Keratinocyte (primary cell): Measurements from ENCODE around the gene PXDN. TPM values are rescaled to one million over a fixed set of nuclear protein-coding genes. Genes with fewer than 3 reads are reported as not detected.

Source experiments
- DNase-seq: peaks from one replicate; pipeline ENCODE4 v3.0.0-alpha.2; 2011; ENCODE audit warnings: low read depth, missing footprints, low spot score
- FAIRE-seq: peaks from 2 replicates; lab custom pipeline; 2011; peaks lifted over from hg19 to GRCh38; lab: Jason Lieb, UNC
- H2AFZ ChIP-seq: 2 replicates; pipeline ENCODE4 v1.6.0; 2012; ENCODE audit warnings: low read length, control low read depth, inconsistent platforms; ENCODE audit not compliant: control insufficient read depth
- H3K27ac ChIP-seq: 2 replicates; pipeline ENCODE4 v1.5.1; 2011; ENCODE audit warnings: low read length; ENCODE audit not compliant: control insufficient read depth, insufficient read depth
- H3K27me3 ChIP-seq: 3 replicates; pipeline ENCODE4 v1.6.0; 2011; ENCODE audit warnings: low read length; ENCODE audit not compliant: control insufficient read depth, insufficient read depth; ENCODE audit errors: extremely low read depth
- H3K36me3 ChIP-seq, 2 experiments: 2 replicates in 1 of 2; 3 replicates in 1 of 2; pipeline ENCODE4 v1.5.1; 2011; ENCODE audit warnings: low read length in 2 of 2, mild to moderate bottlenecking in 1 of 2; ENCODE audit not compliant: control insufficient read depth in 2 of 2, insufficient read depth in 2 of 2; ENCODE audit errors: extremely low read depth in 1 of 2
- H3K4me1 ChIP-seq: 3 replicates; pipeline ENCODE4 v1.5.1; 2011; ENCODE audit warnings: low read length; ENCODE audit not compliant: control insufficient read depth, insufficient read depth; ENCODE audit errors: extremely low read depth
- H3K4me2 ChIP-seq: 3 replicates; pipeline ENCODE4 v1.6.0; 2011; ENCODE audit warnings: low read depth, low read length; ENCODE audit not compliant: control insufficient read depth, insufficient read depth; ENCODE audit errors: extremely low read depth
- H3K4me3 ChIP-seq, 3 experiments: fragments of 200-600 bp in 1 of 3; sonication (generic) in 1 of 3; 2 replicates in 2 of 3; 3 replicates in 1 of 3; pipeline ENCODE4 v1.5.1; 2011 to 2016; ENCODE audit warnings: low read length in 3 of 3, mild to moderate bottlenecking in 3 of 3, control low read depth in 2 of 3, inconsistent platforms in 1 of 3, low read depth in 1 of 3, mixed read lengths in 1 of 3, mixed run types in 1 of 3, moderate library complexity in 1 of 3; ENCODE audit not compliant: control insufficient read depth in 2 of 3, insufficient read depth in 2 of 3; ENCODE audit errors: extremely low read depth in 1 of 3
- H3K79me2 ChIP-seq: 2 replicates; pipeline ENCODE4 v1.6.0; 2012; ENCODE audit warnings: low read length; ENCODE audit not compliant: control insufficient read depth, insufficient read depth
- H3K9ac ChIP-seq: 3 replicates; pipeline ENCODE4 v1.6.0; 2011; ENCODE audit warnings: low read length; ENCODE audit not compliant: control insufficient read depth, insufficient read depth; ENCODE audit errors: extremely low read depth
- H3K9me1 ChIP-seq: 3 replicates; pipeline ENCODE4 v1.6.0; 2011; ENCODE audit warnings: low read length; ENCODE audit not compliant: control insufficient read depth, insufficient read depth; ENCODE audit errors: extremely low read depth
- H3K9me3 ChIP-seq: 2 replicates; pipeline ENCODE4 v1.5.1; 2012; ENCODE audit warnings: low read depth, low read length; ENCODE audit not compliant: control insufficient read depth
- H4K20me1 ChIP-seq: 3 replicates; pipeline ENCODE4 v1.6.0; 2011; ENCODE audit warnings: low read length; ENCODE audit not compliant: control insufficient read depth, insufficient read depth; ENCODE audit errors: extremely low read depth
- CTCF ChIP-seq, 3 experiments: IDR thresholded peaks in 1 of 3; conservative IDR thresholded peaks in 1 of 3; optimal IDR thresholded peaks in 1 of 3; 2 replicates in 2 of 3; 3 replicates in 1 of 3; pipeline versions ENCODE3 to v1.5.1; 2011; ENCODE audit warnings: low read length in 3 of 3, mild to moderate bottlenecking in 3 of 3, moderate library complexity in 2 of 3, control low read depth in 1 of 3, inconsistent platforms in 1 of 3; ENCODE audit not compliant: insufficient read depth in 2 of 3; ENCODE audit errors: extremely low read depth in 1 of 3
- EZH2 ChIP-seq: IDR thresholded peaks from one replicate; pipeline ENCODE4 v1.6.1; 2012; ENCODE audit warnings: inconsistent platforms, mild to moderate bottlenecking, low read length, moderate library complexity
- dilution Hi-C: fragments of 300-500 bp; cut with MboI; formaldehyde crosslinking; loops from one replicate; pipeline ENCODE4 v1.7.0; 2020; ENCODE audit warnings: low sequenced_read_pairs; ENCODE audit not compliant: extremely low pct_ligation_motif_present
- polyA plus RNA-seq, 5 experiments: library from polyadenylated mRNA; depleted of rRNA in 3 of 5; stranded (reverse) in 3 of 5; stranded (forward) in 1 of 5; unstranded in 1 of 5; fragments of >200 nt; gene quantifications; 1 replicate in 1 of 5; 2 replicates in 3 of 5; 3 replicates in 1 of 5; pipeline versions ENCODE4 v1.2.1 to v1.2.3, GENCODE V29; 2011 to 2012; ENCODE audit warnings: missing spikeins in 2 of 5, low read depth in 1 of 5, low replicate concordance in 1 of 5

The PXDN gene
- polyA plus RNA-seq, 1 donor (not counting 4 experiments of a cell fraction or from before 2014, with no cell fraction given) = 36.7 TPM

GRCh38 chr2:1672738-1673137, 71.6 kb downstream of the PXDN start:
- no peaks in the 10 kb centered on the region for H3K9me1 ChIP-seq
- H3K9ac ChIP-seq = no peak overlapping the region
- no peak for TF ChIP-seq CTCF (optimal IDR thresholded peaks at IDR 0.05 in 1 of 3, IDR thresholded peaks at IDR 0.05 in 1 of 3, conservative IDR thresholded peaks at IDR 0.05 in 1 of 3; ENCODE audit: extremely low read depth in 1 of 3, insufficient read depth in 2 of 3, low read length in 3 of 3)
- no peak for TF ChIP-seq EZH2
- no peaks in the 10 kb centered on the region for H3K79me2 ChIP-seq
- H3K27ac ChIP-seq = no peak overlapping the region
- H3K4me1 ChIP-seq = no peaks in the 10 kb centered on the region
- peaks cover 5 to 26% of the 10 kb centered on the region in 2 experiments for H3K36me3 ChIP-seq
- no peak overlapping the region for H3K4me2 ChIP-seq
- H3K9me3 ChIP-seq = no peaks in the 10 kb centered on the region
- DNase-seq (no peak), FAIRE-seq (no peak)
- H3K27me3 ChIP-seq = no peaks in the 10 kb centered on the region
- no peaks in the 10 kb centered on the region for H4K20me1 ChIP-seq
- H3K4me3 ChIP-seq = no peak overlapping the region
- H2AFZ ChIP-seq = no peak overlapping the region
- dilution Hi-C loops = no loop called here

DNA sequence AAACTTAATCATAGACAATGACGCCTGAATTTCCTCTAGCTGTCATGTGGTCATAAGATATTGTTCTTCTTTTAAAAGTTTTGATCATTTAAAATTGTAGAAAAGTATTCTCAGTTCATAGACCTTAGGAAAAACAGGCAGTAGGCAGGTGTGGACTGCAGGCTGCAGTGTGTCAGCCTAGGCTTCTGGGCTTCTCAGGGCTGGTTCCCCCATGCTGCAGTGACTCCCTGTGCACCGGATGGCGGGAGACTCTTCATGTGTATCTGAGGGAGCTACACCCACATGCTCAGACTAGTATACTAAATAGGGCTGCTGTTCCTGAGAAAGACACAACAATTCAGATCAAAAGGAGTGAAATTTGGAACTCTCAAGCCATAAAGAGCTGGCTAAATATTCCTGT, 72.4 kb downstream of the PXDN start:
- Histone ChIP-seq H3K27me3 (no peaks in the 10 kb centered on the region), H3K9me3 (no peaks in the 10 kb centered on the region), H3K9me1 (no peaks in the 10 kb centered on the region), H3K4me3 (no peak overlapping the region), H2AFZ (no peak overlapping the region), H3K4me1 (no peaks in the 10 kb centered on the region), H3K79me2 (no peaks in the 10 kb centered on the region), H3K27ac (no peak overlapping the region), H4K20me1 (no peaks in the 10 kb centered on the region), H3K36me3 (peaks cover 5 to 25% of the 10 kb centered on the region in 2 experiments), H3K4me2 (no peak overlapping the region), H3K9ac (no peak overlapping the region)
- FAIRE-seq = no peak
- no peak for DNase-seq
- dilution Hi-C loops = no loop called here
- no peak for TF ChIP-seq CTCF (optimal IDR thresholded peaks at IDR 0.05 in 1 of 3, IDR thresholded peaks at IDR 0.05 in 1 of 3, conservative IDR thresholded peaks at IDR 0.05 in 1 of 3; ENCODE audit: extremely low read depth in 1 of 3, insufficient read depth in 2 of 3, low read length in 3 of 3)
- no peak for TF ChIP-seq EZH2
